Right ventricle myocardium inferior (tissue), 1 donor: ENCODE measurements around the gene WNT9A. TPM values are rescaled to one million over a fixed set of nuclear protein-coding genes. Genes with fewer than 3 reads are reported as not detected.
A peak's percentile ranks its signal among the peaks of the same experiment; 100 is the strongest.

ENCODE experiments used
- ATAC-seq: fragments of 200-7000 bp; cut with Tn5 transposase; one replicate; pipeline ENCODE4 v1.9.1; 2020; ENCODE audit warnings: mild to moderate bottlenecking, moderate library complexity
- DNase-seq: peaks from one replicate; pipeline ENCODE4 v3.0.0; 2021; ENCODE audit errors: missing footprints
- intact Hi-C: fragments of 100-400 bp; cut with DNase I; formaldehyde crosslinking; loops from one replicate; pipeline ENCODE4 v1.11.0; 2022
- total RNA-seq: library from RNA; stranded (reverse); fragmentation: NEBNext Ultra II Directional; extraction: Animal tissue kit (Norgen Biotek cat#: 25700); gene quantifications from one replicate; pipeline ENCODE4 v1.2.1, GENCODE V29; 2021
- donor health status: DM: no; HTN: yes; CAD: no; lungs with severe emphysema.

Gene WNT9A
- total RNA-seq, 1 donor from 2014 or later = 0.73 TPM

DNA sequence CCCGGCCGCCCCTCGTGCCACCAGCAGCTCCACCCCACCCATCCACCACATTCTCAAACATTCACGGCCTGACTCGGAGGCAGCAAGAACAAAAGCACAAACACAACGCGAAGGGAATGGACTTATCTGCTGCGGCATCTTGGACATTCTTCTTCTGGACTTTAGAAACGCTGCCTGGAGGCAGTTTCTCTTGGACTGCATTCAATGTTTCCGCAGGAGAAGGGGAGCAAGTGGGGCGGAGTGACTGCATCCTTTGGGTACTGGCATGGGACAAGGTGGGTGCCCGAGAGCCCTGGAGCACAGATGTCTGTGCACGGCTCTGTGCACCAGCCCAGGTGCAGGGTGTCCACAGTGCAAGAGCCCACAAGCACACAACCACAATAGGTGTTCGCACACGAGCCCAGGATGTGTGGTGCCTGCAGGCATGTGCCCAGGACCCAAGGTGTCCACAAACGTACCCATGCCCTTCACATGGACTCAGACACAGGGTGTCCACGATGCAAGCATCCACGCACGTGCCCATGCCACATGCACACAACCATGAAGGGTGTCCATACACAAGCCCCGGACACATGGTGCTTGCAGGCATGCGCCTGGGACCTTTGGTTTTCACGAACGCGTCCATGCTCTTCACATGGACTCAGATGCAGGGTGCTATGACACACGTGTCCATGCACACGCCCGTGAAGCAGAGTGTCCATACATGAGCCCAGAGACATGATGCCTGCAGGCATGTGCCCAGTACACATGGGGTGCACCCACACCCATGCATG, 53.6 kb downstream of the WNT9A start:
- peak; percentile 50 for DNase-seq
- intact Hi-C loops = no loop called here
- ATAC-seq = no peak

DNA sequence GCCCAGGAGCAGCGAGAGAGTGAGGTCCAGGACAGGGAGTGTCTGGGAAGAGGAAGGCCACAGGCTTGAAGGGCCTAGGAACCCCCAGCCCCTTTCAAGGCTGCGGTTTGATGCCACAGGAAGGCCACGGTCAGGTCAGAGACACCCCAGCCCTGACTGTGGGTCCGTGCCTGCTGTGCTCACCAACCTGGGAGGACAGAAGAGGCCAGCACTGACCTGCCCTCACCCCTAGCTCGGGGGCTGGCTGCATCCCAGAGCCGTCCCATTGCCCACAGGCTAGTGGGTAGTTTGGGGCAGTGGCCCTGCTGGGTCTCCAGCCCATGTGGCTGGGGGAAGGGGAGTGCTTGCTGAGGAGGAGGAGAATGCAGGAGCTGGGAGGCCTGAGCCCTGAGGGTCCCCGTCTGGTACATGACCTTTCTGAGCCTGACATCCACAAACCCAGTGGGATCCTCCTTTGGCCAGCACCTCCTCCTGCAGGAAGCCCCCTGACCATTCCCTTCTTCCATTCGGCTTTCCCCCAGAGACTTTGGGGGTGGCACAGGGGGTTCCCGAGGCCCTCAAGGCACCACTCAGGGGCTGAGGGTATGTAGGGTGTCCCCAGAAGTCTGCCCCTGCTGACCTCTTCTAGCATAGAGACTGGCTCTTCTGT, 54.3 kb downstream of the WNT9A start:
- peak; percentile 48 for DNase-seq
- intact Hi-C loops = no loop called here
- ATAC-seq = no peak

DNA sequence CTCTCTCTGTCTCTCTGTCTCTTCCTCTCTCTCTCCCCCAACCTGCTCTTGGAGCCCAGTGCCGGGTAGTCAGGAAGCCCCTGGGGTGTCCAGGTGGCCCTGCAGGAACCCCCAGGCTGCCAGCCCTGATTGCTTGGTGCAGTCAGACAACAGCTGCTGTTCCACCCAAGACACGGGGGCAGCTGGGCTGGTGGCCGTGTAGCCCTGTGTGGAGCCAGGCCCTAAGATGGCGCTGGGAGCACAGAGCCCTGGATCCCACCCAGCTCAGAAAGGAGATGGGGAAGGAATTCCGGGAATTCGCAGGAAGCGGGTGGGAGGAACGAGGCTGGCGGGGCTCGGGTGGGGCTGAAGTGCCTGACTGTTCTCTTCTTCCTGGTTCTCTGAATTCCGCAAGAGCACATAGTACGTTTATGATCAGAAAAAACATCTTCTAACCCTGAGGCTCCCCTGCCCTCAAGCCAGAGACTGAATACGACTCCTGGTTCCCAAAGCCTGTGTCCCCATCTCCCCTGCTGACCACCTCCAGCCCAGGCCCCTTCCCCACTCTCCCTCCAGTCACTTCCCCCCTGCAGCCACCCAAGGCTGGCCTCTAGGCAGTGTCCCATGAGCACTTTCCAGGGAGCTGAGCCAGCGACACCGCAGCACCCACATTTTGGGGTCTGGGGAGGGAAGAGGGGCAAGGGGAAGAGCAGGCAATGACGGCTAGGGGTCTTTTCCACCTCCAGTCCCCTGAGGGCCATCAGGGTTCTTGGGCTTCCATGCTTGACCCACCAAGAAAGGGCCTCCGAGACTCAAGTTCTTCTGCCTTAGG, 55.0 kb downstream of the WNT9A start:
- no peak for ATAC-seq
- intact Hi-C loops = no loop called here
- peak; percentile 60 for DNase-seq

DNA sequence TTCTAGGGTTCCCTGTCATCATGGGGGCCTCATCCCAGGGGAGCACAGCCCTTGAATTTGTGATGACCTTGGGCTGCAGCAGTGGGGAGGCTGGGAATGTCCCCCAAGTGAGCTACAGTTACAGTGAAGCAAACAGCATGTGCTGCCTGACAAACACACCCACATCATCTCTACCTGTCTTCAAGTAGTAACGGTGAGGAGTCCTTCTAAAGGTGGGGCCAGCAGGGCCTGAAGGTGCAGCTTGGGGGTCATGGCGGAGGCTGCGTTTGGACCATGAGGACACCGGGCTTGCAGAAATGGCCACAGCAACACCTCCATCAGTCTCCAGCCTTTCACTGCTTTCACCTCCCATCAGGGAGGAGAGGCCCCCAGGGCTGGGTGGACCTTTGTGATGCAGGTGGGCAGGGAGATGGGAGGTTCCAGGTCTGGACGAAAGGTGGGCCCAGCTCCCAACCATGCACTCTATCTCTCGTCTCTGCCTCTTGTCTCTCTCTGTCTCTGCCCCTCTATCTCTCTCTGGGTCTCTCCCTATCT, 55.7 kb downstream of the WNT9A start:
- DNase-seq (no peak), ATAC-seq (no peak)
- intact Hi-C loops = no loop called here

DNA sequence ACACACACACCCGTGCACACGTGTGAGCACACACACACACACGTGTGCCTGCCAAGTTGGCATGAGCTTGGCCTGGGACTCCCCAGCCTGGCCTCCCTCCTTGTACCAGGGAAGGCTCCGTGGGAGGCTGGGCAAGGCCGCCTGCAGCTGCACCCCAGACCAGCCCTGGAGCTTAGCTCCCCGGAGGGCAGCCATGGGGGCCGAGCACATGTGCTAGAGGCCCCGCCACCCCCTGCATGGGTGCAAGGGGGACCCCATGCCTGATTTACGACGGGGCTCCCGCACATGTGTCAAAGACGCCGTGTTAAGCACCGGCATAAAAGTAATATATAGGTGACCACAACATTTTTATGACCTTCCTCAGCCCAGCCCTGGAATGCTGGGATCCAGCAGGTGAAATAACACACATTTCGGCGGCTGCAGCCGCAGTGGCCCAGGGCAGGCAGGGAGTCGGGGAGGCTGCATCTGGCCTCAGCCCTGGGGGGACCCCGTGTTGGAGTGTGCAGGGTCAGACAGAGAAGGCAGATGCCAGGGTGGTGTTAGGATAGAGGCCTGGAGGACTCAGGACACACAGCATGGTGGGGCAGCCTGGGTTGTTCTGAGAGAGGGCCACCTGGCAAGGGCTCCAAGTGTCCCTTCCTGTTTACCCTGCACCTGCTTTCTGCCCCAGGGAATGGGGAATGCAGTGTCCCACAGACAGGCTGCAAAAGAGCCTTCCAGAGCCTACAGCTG, 56.3 kb downstream of the WNT9A start:
- peak; percentile 64 for DNase-seq
- no peak for ATAC-seq
- intact Hi-C loops = no loop called here

DNA sequence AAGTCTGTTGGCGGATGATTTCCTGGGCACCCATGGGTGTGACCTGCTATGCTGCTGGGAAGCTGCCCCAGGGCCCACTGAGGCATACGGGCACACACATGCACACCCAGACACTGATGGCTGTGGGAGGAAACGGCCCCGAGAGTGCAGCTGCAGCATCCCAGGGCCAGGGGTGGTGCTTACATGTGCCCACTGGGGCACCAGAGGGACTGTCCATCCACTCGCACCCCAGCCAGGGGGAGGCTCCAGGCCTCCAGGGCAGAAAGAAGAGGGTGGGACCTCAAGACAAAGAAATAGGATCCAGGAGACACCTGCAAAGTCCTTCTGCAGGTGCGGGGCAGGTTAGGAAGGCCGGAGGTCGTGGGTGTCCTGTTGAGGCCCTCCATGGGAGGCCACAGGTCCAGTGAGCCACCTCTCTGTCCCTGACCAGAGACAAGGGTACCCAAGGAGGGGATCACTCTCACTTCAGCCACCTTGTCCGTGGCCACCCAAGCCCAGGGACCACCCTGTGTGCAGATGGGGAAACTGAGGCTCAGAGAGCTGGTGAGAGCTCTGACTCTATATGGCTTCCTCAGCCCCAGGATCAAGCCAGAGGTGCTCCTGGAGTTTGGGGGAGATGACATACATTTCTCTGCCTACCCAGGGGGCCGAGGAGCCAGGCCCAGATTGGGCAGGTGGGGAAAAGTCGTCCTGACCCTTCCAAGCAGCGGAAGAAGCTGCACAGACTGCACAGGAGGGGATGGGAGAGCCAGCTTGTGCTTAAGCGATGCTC, 57.1 kb downstream of the WNT9A start:
- no peak for DNase-seq
- no peak for ATAC-seq
- intact Hi-C loops = no loop called here

DNA sequence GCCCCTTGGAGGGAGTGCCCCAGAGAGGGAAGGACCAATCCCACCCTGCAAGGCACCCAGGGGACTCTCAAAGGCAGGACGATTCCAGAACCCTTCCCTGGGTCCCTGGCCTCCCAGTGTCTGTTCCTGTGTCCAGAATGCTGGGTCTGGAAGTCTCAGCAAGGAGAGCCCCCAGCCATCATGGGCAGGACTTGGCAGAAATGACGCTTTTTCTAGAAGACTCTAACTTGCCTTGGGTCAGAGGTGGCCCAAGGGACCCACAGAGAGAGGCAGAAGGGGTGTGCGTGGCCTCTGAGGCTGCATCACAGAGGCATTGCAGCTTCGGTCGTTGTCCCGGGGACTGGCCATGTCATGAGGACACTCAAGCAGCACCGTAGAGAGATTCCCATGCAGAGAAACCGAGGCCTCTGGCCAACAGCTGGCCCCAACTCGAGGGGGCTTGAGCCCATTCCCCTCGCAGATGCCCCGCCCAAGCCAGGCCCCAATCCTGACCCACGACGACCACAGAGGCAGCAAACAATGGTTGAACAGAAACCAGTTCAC, 57.8 kb downstream of the WNT9A start:
- intact Hi-C loops = loop anchor here (10.0 kb wide), 1 partner anchor 105 kb away; no protein-coding TSS in a partner anchor
- ATAC-seq (no peak), DNase-seq (no peak)

DNA sequence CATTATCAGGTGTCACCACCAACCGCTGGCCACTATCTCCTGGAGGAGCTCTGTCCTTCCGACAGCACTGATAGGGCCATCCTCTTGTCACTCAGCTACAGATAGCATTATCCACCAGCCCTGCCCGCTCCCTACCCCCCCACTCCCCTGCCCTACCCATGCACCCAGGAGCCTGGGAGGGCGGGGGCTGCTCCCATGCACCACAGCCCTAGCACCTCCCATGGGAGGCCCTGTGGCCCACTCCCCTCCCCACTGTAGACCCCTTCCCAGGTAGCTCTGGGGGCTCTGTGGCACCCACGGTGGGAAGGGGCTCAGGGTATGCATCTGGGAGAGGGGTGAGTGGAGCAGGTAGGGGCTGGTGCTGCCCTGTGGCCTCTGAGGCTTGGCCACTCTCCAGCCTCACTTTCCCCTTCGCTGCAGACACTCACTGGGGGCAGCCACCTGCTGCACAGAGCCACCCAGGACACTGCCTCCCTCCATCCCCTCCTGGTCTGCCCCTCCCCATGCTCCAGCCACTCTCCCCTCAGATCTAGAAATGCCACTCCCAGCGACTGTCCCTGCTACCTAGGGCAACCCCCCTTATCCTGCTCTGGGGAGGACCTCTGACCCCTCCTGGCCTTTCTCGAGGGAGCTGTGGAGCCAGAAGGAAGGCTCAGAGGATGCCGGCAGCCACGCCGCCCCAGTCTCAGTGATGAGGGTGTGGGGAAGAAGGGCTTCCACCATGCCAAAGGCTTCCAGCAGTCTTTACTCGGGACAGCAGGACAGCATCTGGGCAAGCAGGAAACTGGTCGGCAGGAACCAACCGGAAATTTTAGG, 58.5 kb downstream of the WNT9A start:
- no peak for DNase-seq
- intact Hi-C loops = loop anchor here (10.0 kb wide), 1 partner anchor 104 kb away; no protein-coding TSS in a partner anchor
- ATAC-seq = no peak

DNA sequence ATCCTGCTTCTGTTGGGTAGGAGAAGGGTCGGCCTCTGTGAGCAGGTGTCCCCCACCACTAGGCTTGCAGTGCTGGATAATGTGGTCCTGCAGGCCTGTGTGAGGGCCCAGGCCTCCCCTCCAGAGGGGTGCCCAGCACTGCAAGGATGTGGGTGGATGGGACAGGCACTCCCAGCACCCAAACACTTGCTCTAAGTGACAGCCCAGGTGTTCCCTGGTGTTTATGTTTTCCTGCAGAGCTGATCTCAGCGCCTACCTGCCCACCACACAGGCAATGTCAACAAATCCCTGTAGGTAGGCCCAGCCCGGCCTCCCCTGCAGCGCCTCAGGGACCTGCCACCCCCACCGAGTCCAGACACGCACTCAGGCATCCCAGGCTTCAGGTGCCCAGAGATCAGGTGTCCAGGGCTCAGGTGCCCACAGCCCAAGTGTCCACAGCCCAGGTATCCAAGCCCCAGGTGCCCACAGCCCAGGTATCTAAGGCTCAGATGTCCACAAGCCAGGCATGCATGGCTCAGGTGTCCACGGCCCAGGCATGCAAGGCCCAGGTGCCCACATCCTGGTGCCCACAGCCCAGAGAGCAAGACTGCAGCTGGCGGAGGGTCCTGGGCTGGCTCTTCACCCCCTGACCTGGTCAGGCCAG, 59.2 kb downstream of the WNT9A start:
- DNase-seq (no peak), ATAC-seq (no peak)
- intact Hi-C loops = loop anchor here (10.0 kb wide), 1 partner anchor 104 kb away; no protein-coding TSS in a partner anchor

DNA sequence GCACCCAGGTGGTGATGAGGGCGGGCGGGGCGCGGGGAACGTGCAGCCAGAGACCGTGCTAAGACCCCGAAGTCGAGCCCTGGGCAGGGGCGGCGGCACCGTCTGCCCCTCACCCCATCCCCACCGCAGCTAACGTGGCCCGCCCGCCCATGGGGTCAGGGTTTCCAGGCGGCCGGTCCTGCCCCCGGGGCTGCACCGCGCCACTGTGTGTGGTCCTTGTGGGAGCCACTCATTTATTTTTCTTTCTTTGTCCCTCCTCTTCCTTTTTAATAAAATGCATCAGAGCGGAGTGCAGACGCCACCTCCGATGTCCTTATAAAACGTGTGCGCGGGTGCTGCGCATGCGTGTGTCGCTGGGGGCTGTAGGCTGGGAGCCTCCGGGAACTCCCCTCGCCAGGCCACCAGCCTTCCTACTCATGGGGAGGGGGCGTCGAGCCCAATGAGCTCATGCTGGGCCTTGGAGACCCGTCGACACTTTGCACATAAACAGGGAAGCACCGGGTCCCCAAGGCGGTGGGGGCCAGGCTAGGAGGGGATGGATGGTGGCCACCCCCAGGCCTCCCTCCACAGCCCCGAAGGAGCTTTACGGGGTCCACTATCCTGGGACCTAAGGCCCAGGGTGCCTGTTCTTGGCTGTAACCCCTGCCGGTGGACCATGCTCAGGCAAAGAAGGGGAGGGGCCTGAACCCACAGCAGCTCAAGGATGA, 59.9 kb downstream of the WNT9A start:
- ATAC-seq = peak; percentile 90
- intact Hi-C loops = loop anchor here (10.0 kb wide), 1 partner anchor 103 kb away; no protein-coding TSS in a partner anchor
- DNase-seq = peak; percentile 89

DNA sequence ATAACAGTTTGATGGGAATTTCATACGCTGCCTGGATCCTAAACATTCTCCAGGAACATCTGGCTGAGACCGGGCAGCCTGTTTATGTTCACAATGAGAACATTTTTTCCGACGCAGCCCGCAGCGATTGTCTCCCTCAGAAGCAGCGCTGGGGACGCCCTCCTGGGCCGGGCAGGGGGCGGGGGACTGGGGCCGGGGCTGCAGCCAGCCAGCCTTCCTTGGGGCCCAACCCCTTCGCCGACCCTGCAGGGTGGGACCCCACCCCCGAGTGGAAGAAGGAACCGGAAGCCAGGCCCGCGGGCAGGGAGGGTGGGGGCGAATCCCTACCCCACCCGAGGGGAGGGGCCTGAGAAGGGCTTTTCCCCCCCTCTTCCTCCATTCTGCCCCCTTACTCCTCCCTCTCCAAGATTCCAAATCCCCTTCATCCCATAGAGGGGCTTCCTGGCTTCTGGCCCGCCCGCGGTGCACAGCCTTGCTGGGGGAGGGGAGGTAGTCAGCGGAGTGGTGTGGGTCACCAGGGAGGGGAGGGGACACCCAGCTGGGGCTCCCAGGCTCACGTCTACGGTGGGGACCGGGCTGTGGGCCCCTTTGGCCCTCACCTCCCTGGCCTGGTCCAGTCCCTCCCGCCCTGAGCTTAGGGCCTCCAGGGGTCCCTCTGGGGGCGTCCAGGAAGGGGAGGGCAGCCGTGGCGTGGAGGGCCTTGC, 60.6 kb downstream of the WNT9A start:
- ATAC-seq = peak; percentile 86
- intact Hi-C loops = loop anchor here (10.0 kb wide), 1 partner anchor 102 kb away; no protein-coding TSS in a partner anchor

DNA sequence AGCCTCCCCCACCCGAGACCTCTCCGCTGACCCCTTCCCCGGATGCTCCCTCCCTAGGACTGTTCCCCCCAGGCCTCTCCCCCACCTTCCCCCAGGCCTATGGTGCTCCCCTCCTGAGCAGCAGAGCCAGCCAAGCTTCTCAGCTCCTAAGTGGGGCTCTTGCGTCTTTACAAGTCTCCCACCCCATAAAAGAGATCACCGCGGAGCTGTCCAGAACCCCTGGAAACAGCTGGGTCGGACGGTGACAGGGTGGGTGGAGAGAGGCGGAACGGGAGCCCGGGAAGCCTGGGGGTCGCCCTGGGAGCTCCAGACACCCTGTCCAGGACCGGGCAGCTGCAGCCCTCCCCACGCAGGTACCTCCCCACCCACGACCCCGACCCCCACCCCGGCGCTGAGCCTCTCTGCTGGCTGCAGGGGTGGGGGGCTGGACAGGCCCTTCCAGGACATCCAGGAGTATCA, 61.2 kb downstream of the WNT9A start:
- DNase-seq = peak; percentile 43
- no peak for ATAC-seq
- intact Hi-C loops = loop anchor here (10.0 kb wide), 1 partner anchor 102 kb away; no protein-coding TSS in a partner anchor

More for the DNA sequence above, 60.6 kb downstream of the WNT9A start:
- peak; percentile 87 for DNase-seq

DNA sequence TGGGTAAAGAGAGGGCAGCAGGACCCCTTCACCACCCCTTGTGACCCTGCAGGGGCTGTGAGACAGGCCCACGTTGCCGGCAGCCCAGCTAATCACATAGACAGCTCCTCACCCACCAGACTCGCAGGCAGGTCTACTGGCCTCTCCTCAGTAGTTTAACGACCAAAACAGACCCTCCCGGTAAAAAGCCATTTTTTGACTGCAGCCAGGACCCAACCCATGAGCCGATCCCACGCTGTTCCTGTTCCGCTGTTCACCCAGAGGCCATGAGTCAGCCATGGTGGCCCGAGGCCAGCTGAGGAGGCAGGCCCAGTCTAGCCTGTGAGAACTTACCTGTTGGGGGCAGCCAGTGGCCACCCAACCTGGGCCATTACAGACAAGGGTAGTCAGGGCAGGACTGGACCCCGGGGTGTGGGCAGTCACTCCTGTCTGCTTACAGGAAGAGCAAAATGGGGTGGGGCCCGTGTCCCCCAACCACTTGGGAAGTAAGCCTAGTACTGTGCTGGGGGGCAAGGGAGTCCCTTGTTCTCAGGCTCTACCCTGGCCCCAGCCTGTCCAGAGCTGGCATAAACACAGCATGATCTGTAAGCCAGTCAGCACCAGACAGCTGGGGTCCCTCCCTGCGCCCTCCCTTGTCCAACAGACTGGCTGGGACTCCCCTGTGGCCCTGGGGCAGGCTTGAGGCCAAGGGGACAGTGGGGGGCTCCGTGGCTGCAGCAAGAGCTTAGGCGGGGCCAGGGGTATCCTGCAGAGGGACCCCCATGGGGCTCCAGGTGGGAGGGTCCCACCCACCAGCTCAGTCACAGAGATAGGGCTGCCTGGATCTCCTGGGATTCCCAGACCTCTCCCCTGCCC, 61.9 kb downstream of the WNT9A start:
- DNase-seq (peak; percentile 85), ATAC-seq (peak; percentile 23)
- intact Hi-C loops = loop anchor here (10.0 kb wide), 1 partner anchor 101 kb away; no protein-coding TSS in a partner anchor
